GM23338 (cell line): Measurements from ENCODE around the gene SKIC2. TPM values are rescaled to one million over a fixed set of nuclear protein-coding genes. Genes with fewer than 3 reads are reported as not detected.

Experiments
- ATAC-seq: fragments of 200-7000 bp; cut with Tn5 transposase; 3 replicates; pipeline ENCODE4 v1.9.1; 2020
- DNase-seq: peaks from one replicate; pipeline ENCODE4 v3.0.0-alpha.2; 2015; ENCODE audit warnings: low spot score
- H2AFZ ChIP-seq: fragments of 200-600 bp; sonication (generic); 2 replicates; pipeline ENCODE4 v1.8.0; 2016; ENCODE audit warnings: antibody characterized with exemption, mild to moderate bottlenecking, moderate library complexity
- H3F3A ChIP-seq: fragments of 200-600 bp; sonication (generic); replicated peaks from 2 replicates; pipeline ENCODE4 v1.8.0; 2017; ENCODE audit warnings: antibody characterized with exemption, mixed run types, low read depth
- H3K27ac ChIP-seq: fragments of 200-600 bp; sonication (generic); 2 replicates; pipeline ENCODE4 v1.6.1; 2016; ENCODE audit warnings: low read depth
- H3K27me3 ChIP-seq: fragments of 200-600 bp; sonication (generic); 2 replicates; pipeline ENCODE4 v1.8.0; 2016; ENCODE audit warnings: mild to moderate bottlenecking, mixed run types, moderate library complexity; ENCODE audit not compliant: insufficient read depth
- H3K36me3 ChIP-seq: fragments of 200-600 bp; sonication (generic); 2 replicates; pipeline ENCODE4 v1.8.0; 2016; ENCODE audit warnings: mild to moderate bottlenecking; ENCODE audit not compliant: insufficient read depth
- H3K4me1 ChIP-seq: fragments of 200-600 bp; sonication (generic); 2 replicates; pipeline ENCODE4 v1.8.0; 2016; ENCODE audit warnings: mild to moderate bottlenecking, moderate library complexity; ENCODE audit not compliant: insufficient read depth
- H3K4me2 ChIP-seq: fragments of 200-600 bp; sonication (generic); 2 replicates; pipeline ENCODE4 v1.7.1; 2017; ENCODE audit warnings: mixed run types
- H3K4me3 ChIP-seq: fragments of 200-600 bp; sonication (generic); 2 replicates; pipeline ENCODE4 v1.6.1; 2016; ENCODE audit warnings: mixed run types
- H3K79me2 ChIP-seq: fragments of 200-600 bp; sonication (generic); replicated peaks from 2 replicates; pipeline ENCODE4 v1.8.0; 2017; ENCODE audit warnings: mild to moderate bottlenecking; ENCODE audit not compliant: insufficient read depth
- H3K9me2 ChIP-seq: fragments of 200-600 bp; sonication (generic); 2 replicates; pipeline ENCODE4 v1.8.0; 2017; ENCODE audit not compliant: insufficient read depth
- H4K20me1 ChIP-seq: fragments of 200-600 bp; sonication (generic); replicated peaks from 2 replicates; pipeline ENCODE4 v1.8.0; 2017; ENCODE audit warnings: mild to moderate bottlenecking; ENCODE audit not compliant: insufficient read depth
- H3K27ac Mint-ChIP-seq: 2 replicates; pipeline ENCODE4 v1.8.0; 2020; ENCODE audit warnings: inconsistent platforms, mild to moderate bottlenecking, moderate library complexity, mixed read lengths
- H3K27me3 Mint-ChIP-seq: 3 replicates; pipeline ENCODE4 v1.8.0; 2022; ENCODE audit warnings: low read depth, mild to moderate bottlenecking, moderate library complexity, mixed read lengths, inconsistent platforms; ENCODE audit not compliant: insufficient read depth, poor library complexity
- H3K36me3 Mint-ChIP-seq: 3 replicates; pipeline ENCODE4 v1.8.0; 2021; ENCODE audit warnings: low read depth, mild to moderate bottlenecking, inconsistent platforms, moderate library complexity, mixed read lengths
- H3K4me1 Mint-ChIP-seq: 3 replicates; pipeline ENCODE4 v1.8.0; 2020; ENCODE audit warnings: mild to moderate bottlenecking, inconsistent platforms, mixed read lengths
- H3K4me3 Mint-ChIP-seq: 3 replicates; pipeline ENCODE4 v1.8.0; 2021; ENCODE audit warnings: moderate library complexity, mild to moderate bottlenecking, inconsistent platforms, mixed read lengths
- H3K9me3 Mint-ChIP-seq: 3 replicates; pipeline ENCODE4 v1.8.0; 2020; ENCODE audit warnings: moderate library complexity, mild to moderate bottlenecking, inconsistent platforms, mixed read lengths
- EZH2 ChIP-seq: fragments of 200-600 bp; sonication (generic); IDR thresholded peaks from one replicate; pipeline ENCODE4 v1.8.0; 2017; ENCODE audit warnings: antibody characterized with exemption, mild to moderate bottlenecking, low read depth; ENCODE audit not compliant: unreplicated experiment
- JUNB ChIP-seq: IDR thresholded peaks from one replicate; pipeline ENCODE4 v1.6.1; 2016; ENCODE audit warnings: antibody characterized with exemption; ENCODE audit not compliant: unreplicated experiment
- NANOG ChIP-seq: IDR thresholded peaks from 2 replicates; pipeline ENCODE4 v1.6.1; 2016; ENCODE audit warnings: antibody characterized with exemption, borderline replicate concordance
- POLR2AphosphoS5 ChIP-seq: IDR thresholded peaks from 2 replicates; pipeline ENCODE4 v1.6.1; 2016; ENCODE audit warnings: antibody characterized with exemption, low read depth
- STAT1 ChIP-seq: IDR thresholded peaks from one replicate; pipeline ENCODE4 v1.6.1; 2016; ENCODE audit warnings: antibody characterized with exemption; ENCODE audit not compliant: unreplicated experiment
- polyA plus RNA-seq: library from polyadenylated mRNA; unstranded; fragments of >200 nt; fragmentation: Nextera tagmentation; extraction: Ambion mirVana; gene quantifications from 2 replicates; pipeline ENCODE4 v1.2.1, GENCODE V29; 2016
- total RNA-seq: library from RNA; depleted of rRNA; stranded (reverse); fragments of >200 nt; shearing (Covaris generic); gene quantifications from 2 replicates; pipeline ENCODE4 v1.2.3, GENCODE V29; 2014
- TF ChIP-seq, protein P1 (sequence below): fragments of 250-450 bp; sonication (Bioruptor Pico); IDR thresholded peaks from 2 replicates; pipeline ENCODE4 v1.5.0; 2020; ENCODE audit warnings: mild to moderate bottlenecking, moderate library complexity
- TF ChIP-seq, protein P2 (sequence below), 2 experiments: fragments of 200-600 bp in 1 of 2; sonication (generic) in 1 of 2; conservative IDR thresholded peaks; 2 replicates each; pipeline versions ENCODE4 v1.5.1 to v1.6.1; 2016 to 2017; ENCODE audit warnings: antibody characterized with exemption in 2 of 2, low read depth in 2 of 2, mild to moderate bottlenecking in 2 of 2, moderate library complexity in 1 of 2

SKIC2 gene
- total and polyA plus RNA-seq, 2 experiments from 2014 or later: 21.6 to 47.2 TPM

DNA sequence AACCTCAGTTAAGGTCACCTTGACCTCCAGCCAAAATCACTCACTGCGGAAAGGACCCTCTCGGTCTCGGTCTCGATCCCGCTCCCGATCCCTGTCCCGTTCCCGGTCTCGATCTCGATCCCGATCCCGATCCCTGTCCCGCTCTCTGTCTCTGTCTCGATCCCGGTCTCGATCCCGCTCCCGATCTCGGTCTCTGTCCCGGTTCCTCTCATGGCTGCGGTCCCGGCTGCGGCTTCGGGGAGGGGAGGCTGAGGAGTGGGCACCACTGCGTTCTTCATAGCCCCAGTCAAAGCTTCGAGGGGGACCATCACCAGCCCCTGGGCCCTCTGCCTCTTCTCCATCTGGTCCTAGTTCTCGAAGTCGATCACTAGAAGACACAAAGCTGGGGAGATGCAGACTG, 4.5 kb upstream of the SKIC2 start (continued):
- TF ChIP-seq, protein P1, sequence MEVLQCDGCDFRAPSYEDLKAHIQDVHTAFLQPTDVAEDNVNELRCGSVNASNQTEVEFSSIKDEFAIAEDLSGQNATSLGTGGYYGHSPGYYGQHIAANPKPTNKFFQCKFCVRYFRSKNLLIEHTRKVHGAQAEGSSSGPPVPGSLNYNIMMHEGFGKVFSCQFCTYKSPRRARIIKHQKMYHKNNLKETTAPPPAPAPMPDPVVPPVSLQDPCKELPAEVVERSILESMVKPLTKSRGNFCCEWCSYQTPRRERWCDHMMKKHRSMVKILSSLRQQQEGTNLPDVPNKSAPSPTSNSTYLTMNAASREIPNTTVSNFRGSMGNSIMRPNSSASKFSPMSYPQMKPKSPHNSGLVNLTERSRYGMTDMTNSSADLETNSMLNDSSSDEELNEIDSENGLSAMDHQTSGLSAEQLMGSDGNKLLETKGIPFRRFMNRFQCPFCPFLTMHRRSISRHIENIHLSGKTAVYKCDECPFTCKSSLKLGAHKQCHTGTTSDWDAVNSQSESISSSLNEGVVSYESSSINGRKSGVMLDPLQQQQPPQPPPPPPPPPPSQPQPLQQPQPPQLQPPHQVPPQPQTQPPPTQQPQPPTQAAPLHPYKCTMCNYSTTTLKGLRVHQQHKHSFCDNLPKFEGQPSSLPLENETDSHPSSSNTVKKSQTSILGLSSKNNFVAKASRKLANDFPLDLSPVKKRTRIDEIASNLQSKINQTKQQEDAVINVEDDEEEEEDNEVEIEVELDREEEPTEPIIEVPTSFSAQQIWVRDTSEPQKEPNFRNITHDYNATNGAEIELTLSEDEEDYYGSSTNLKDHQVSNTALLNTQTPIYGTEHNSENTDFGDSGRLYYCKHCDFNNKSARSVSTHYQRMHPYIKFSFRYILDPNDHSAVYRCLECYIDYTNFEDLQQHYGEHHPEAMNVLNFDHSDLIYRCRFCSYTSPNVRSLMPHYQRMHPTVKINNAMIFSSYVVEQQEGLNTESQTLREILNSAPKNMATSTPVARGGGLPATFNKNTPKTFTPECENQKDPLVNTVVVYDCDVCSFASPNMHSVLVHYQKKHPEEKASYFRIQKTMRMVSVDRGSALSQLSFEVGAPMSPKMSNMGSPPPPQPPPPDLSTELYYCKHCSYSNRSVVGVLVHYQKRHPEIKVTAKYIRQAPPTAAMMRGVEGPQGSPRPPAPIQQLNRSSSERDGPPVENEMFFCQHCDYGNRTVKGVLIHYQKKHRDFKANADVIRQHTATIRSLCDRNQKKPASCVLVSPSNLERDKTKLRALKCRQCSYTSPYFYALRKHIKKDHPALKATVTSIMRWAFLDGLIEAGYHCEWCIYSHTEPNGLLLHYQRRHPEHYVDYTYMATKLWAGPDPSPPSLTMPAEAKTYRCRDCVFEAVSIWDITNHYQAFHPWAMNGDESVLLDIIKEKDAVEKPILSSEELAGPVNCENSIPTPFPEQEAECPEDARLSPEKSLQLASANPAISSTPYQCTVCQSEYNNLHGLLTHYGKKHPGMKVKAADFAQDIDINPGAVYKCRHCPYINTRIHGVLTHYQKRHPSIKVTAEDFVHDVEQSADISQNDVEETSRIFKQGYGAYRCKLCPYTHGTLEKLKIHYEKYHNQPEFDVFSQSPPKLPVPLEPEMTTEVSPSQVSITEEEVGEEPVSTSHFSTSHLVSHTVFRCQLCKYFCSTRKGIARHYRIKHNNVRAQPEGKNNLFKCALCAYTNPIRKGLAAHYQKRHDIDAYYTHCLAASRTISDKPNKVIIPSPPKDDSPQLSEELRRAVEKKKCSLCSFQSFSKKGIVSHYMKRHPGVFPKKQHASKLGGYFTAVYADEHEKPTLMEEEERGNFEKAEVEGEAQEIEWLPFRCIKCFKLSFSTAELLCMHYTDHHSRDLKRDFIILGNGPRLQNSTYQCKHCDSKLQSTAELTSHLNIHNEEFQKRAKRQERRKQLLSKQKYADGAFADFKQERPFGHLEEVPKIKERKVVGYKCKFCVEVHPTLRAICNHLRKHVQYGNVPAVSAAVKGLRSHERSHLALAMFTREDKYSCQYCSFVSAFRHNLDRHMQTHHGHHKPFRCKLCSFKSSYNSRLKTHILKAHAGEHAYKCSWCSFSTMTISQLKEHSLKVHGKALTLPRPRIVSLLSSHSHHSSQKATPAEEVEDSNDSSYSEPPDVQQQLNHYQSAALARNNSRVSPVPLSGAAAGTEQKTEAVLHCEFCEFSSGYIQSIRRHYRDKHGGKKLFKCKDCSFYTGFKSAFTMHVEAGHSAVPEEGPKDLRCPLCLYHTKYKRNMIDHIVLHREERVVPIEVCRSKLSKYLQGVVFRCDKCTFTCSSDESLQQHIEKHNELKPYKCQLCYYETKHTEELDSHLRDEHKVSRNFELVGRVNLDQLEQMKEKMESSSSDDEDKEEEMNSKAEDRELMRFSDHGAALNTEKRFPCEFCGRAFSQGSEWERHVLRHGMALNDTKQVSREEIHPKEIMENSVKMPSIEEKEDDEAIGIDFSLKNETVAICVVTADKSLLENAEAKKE (CRISPR knock-in tag): no peak

DNA sequence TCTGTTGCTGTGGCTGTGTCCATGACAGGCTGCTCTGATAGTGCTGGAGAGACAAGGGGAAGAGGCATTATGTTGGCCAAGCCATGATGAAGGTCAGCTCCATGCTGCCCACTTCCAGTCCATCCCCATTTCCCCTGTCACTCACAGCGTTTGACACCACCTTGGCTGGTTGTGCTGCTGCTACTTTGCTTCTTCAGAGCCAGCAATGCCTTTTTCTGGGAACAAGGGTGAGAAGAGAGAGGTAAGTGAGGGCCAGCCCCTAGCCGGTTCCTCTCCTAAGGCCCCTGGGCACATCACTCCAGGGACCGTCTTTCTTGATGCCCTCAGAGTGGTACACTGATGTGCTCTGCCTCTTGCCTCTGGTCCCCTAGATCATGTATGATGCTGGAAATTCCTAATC, 2.2 kb upstream of the SKIC2 start:
- peaks cover 19% of the 10 kb centered on the region for H3K36me3 ChIP-seq
- TF ChIP-seq POLR2AphosphoS5 (no peak), EZH2 (no peak), NANOG (no peak), JUNB (no peak), STAT1 (no peak)
- TF ChIP-seq, protein P2, sequence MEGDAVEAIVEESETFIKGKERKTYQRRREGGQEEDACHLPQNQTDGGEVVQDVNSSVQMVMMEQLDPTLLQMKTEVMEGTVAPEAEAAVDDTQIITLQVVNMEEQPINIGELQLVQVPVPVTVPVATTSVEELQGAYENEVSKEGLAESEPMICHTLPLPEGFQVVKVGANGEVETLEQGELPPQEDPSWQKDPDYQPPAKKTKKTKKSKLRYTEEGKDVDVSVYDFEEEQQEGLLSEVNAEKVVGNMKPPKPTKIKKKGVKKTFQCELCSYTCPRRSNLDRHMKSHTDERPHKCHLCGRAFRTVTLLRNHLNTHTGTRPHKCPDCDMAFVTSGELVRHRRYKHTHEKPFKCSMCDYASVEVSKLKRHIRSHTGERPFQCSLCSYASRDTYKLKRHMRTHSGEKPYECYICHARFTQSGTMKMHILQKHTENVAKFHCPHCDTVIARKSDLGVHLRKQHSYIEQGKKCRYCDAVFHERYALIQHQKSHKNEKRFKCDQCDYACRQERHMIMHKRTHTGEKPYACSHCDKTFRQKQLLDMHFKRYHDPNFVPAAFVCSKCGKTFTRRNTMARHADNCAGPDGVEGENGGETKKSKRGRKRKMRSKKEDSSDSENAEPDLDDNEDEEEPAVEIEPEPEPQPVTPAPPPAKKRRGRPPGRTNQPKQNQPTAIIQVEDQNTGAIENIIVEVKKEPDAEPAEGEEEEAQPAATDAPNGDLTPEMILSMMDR (conservative IDR thresholded peaks at IDR 0.05; ENCODE audit: low read depth in 2 of 2): no peak
- TF ChIP-seq, protein P1 (CRISPR knock-in tag): no peak
- H3K36me3 Mint-ChIP-seq: peaks cover 66% of the 10 kb centered on the region
- H3K4me1 Mint-ChIP-seq: peaks cover 12% of the 10 kb centered on the region
- H3K4me1 ChIP-seq: peaks cover 15% of the 10 kb centered on the region; the same call in 1 of the 2 replicates
- DNase-seq (no peak), ATAC-seq (no peak)
- H3K4me3 Mint-ChIP-seq: no peak overlapping the region
- peaks cover 4% of the 10 kb centered on the region for H3K27me3 Mint-ChIP-seq
- H3K27me3 ChIP-seq: no peaks in the 10 kb centered on the region
- H4K20me1 ChIP-seq: no peaks in the 10 kb centered on the region; the same call in 1 of the 2 replicates
- H3K27ac Mint-ChIP-seq: no peak overlapping the region
- no peak overlapping the region for H3K27ac ChIP-seq
- peaks cover 28% of the 10 kb centered on the region for H3K79me2 ChIP-seq
- H3K4me3 ChIP-seq: no peak overlapping the region
- no peaks in the 10 kb centered on the region for H3K9me2 ChIP-seq
- 0 out of 2 replicates have a peak, but pooled peaks cover 6% of the 10 kb centered on the region for H3F3A ChIP-seq
- peaks cover 2% of the 10 kb centered on the region; the same call in 1 of the 3 replicates for H3K9me3 Mint-ChIP-seq
- H2AFZ ChIP-seq: no peak overlapping the region
- no peak overlapping the region for H3K4me2 ChIP-seq
